ENCODE results near the gene OCEL1.
"Not testable (repeated sequence)": the region's sequence is repeated elsewhere in the genome, so short reads cannot be mapped to it uniquely, and the experiment has no call there.

OCEL1 gene, protein sequence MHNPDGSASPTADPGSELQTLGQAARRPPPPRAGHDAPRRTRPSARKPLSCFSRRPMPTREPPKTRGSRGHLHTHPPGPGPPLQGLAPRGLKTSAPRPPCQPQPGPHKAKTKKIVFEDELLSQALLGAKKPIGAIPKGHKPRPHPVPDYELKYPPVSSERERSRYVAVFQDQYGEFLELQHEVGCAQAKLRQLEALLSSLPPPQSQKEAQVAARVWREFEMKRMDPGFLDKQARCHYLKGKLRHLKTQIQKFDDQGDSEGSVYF

DNA sequence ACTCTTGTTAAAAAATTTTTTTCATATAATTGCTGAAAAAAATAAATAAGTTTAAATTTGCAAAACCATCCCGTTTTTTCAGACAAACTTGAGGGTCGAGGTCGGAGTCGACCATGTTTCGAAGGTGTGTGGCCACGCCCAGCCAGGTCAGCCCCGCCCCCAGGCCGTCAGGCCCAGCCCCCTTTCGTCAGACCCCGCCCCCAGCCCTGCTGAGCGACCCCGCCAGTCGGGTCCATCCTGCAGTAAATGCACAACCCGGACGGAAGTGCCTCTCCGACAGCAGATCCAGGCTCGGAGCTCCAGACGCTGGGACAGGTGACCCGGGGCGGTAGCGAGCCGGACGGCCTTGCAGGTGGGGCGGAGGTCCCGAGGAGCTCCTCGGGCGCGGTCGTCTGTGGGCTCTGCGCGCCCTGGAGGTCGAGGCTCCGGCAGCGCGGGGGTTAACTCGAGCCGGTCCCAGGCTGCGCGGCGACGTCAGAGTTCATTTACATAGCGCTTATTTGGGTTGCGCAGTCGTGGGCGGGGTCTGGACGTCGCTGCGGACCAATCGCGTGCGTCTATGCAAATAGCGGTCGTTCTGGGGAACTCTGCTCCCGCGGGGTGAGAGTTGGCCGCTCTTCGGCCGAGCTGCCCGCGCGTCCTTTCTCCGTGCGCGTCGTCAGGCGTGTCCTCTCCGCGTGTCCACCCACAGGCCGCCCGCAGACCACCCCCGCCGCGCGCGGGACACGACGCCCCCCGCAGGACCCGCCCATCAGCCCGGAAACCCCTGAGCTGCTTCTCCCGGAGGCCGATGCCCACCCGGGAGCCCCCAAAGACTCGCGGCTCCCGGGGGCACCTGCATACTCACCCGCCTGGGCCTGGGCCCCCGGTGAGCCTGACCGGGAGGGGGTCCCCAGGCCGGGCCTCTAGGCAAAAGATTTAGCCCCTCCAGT lies at the start of gene OCEL1:
Gene OCEL1, plus strand, starts transcription at position 225 of the 932 bp plus-strand sequence. Its CDS starts 22 bp downstream, at position 247.
- DNase-seq (ENCODE audit: low read depth in 1 of 2, low spot score in 1 of 2), result peak; percentile 93 to 94

DNA sequence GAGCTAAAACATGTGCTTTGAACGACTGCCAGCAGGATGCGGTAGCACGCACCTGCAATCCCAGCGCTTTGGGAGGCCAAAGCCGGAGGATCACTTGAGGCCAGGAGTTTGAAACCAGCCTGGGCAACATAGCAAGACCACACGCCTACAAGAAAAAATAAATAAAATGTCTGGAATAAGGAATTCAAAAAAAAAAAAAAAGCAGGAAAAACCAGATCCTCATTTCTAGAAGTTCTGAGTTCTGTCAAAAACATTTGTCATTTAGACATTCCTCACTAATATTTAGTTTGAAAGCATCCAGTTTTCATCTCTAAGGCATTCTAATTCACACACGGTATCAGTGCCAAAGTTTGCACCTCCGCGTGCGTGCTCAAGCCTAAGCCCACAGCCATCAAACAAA lies 47.7 kb upstream of the OCEL1 start:
- no peak for DNase-seq (ENCODE audit: low read depth in 1 of 2, low spot score in 1 of 2)

DNA sequence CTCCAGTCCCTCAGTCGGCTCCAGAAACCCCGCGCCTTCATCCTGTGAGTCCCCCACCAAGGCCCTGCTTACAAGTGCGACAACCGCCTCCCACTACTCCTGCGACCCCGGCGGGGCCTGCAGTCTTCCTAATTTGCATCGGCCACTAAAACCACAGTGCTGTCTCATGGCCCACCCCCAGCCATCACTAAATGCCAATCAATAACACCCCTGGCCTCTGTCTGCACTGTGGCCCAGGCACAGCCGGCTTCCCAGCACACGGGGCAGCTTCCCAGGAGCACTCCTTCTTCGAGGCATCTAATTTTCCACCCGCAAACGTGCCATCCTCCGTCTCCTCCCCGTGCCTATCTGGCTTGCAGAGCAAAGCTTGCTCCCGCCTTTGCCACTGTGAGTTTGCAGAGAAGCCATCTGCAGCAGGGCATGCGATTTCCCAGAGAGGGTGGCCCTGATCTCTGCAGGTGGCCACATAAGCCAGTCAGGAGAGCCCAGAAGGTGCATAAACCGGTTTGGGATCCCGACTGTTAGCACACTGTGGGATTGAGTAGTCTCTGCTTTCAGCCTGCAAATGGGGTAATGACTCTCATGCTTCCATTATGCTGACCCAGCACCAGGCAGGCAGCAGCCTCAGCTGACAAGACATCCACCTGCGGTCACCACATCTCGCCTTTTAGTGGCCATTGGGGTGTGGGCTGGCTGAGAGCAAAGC lies 44.9 kb upstream of the OCEL1 start:
- no peak for DNase-seq (ENCODE audit: low read depth in 1 of 2, low spot score in 1 of 2)

DNA sequence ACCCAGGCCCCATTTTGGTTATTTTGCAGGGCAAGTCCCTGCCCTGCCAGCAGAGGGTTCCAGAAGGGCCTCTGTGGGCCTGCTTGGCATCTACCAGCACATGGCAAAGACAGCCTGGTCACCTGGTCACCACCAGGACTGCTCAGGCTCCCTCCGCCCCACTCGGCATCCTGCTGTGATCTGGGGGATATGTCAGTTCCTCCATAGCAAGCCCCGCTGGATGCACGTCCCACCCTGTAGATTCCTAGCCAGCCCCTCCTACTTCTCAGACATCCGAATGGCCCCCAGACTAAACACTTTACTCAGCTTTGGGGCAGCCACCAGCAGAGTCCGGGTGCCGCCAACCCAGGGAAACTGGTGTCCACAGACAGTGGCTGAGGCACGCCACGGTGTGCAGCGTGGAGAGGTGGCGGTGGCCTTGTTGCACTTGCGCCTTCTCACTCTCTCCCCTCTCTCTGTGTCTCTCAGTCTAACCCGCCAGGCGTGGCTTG lies 42.7 kb upstream of the OCEL1 start:
- no peak for DNase-seq (ENCODE audit: low read depth in 1 of 2, low spot score in 1 of 2)

DNA sequence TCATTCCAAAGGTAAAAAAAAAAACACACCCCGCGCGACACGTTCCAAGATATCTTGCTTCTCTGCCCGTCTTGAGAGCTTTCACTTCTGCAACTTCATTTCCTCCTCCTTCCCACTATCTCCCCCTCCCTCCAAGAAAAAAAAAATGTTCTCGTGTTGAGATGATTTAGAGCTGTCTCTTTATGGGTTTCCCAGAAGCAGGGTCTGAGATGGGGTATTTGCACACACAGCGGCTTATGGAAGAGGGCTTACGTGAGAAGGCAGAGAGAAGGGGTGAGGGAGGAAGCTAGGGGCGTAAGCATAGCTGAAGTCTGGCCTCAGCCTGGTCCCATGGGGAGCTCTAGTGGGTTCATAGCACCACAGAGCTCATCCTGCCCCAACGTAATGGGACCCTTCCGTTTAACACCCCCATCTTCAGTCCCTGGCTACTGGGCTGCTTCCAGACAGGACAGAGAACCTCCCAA lies 42.1 kb upstream of the OCEL1 start:
- DNase-seq (ENCODE audit: low read depth in 1 of 2, low spot score in 1 of 2), result no peak

DNA sequence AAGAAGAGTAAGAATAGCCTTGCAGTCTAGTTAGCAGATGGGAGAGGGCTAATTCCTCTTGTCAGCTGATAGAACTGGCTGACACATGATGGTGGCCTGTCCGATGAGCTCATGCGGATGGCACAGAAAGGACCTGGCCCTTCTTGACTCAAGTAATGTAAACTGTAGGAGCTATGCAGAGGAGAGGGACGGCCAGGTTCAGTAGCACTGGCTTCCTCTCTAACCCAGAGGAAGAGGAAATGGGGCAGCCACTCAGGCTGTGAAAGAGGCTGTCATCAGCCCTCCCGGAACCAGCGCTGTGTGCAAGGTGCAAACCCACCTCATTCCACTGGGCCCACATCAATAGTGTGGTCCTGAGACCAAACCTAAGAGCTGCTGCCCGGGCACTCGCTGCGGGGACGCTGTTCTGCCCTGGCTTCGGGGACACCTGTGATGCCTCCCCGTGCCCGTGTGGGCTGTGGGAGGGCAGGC lies 41.6 kb upstream of the OCEL1 start:
- peak in 1 of 2 donors; percentile 27 for DNase-seq (ENCODE audit: low read depth in 1 of 2, low spot score in 1 of 2)

DNA sequence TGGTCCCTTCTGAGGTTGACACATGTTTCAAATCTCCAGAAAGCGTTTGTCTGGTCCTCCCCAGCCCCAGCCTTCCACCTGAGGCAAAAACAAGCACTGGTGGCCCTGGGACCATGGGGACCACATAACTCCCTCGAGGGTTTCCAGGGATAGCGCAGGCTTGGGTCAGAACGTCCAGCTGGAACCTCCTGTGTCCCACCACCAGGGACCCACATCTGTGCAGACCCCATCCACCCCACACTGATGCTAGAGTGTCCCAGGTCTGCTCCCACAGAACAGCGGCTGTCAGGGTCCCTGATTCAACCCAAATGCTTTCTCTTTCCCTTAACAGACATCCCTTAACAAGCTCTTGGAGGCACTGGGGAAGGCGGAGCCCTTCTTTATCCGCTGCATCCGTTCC lies 40.4 kb upstream of the OCEL1 start:
- DNase-seq (ENCODE audit: low read depth in 1 of 2, low spot score in 1 of 2), result no peak

DNA sequence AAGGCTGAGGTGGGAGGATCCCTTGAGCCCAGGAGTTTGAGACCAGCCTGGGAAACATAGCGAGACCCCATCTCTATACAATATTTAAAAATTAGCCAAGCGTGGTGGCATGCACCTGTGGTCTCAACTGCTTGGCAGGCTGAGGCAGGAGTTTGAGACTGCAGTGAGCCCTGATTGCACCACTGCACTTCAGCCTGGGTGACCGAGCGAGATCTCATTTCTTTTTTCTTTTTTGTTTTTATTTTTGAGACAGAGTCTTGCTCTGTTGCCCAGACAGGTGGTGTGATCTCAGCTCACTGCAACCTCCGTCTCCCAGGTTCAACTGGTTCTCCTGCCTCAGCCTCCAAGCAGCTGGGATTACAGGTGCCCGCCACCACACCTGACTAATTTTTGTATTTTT lies 34.3 kb upstream of the OCEL1 start:
- DNase-seq (ENCODE audit: low read depth in 1 of 2, low spot score in 1 of 2), result not testable (repeated sequence)

DNA sequence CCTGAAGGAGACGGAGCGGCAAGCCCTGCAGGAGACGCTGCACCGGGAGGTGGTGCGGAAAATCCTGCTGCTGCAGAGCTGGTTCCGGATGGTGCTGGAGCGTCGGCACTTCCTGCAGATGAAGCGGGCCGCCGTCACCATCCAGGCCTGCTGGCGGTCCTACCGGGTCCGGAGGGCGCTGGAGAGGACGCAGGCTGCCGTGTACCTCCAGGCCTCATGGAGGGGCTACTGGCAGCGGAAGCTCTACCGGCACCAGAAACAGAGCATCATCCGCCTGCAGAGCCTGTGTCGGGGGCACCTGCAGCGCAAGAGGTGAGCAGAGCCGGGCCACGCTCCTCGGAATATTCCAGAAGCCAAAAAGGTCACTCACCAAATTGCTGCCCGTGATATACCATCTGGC lies 33.3 kb upstream of the OCEL1 start:
- no peak for DNase-seq (ENCODE audit: low read depth in 1 of 2, low spot score in 1 of 2)

DNA sequence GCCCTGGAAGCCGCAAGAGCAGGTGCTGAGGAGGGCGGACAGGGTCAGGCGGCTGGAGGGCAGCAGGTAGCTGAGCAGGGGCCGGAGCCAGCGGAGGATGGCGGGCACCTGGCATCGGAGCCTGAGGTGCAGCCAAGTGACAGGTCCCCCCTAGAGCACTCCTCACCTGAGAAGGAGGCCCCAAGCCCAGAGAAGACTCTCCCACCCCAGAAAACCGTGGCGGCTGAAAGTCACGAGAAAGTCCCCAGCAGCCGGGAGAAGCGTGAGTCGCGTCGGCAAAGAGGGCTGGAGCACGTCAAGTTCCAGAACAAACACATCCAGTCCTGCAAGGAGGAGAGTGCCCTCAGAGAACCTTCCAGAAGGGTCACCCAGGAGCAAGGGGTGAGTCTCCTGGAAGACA lies 31.4 kb upstream of the OCEL1 start:
- DNase-seq (ENCODE audit: low read depth in 1 of 2, low spot score in 1 of 2), result no peak

DNA sequence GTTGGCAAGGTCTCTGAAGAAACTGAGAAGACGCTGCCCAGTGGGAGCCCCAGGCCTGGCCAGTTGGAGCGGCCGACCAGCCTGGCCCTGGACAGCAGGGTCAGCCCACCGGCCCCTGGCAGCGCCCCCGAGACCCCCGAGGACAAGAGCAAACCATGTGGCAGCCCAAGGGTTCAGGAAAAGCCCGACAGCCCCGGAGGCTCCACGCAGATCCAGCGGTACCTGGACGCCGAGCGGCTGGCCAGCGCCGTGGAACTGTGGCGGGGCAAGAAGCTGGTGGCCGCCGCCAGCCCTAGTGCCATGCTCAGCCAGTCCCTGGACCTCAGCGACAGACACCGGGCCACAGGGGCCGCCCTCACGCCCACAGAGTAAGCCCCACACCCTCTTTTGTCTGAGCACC lies 30.9 kb upstream of the OCEL1 start:
- no peak for DNase-seq (ENCODE audit: low read depth in 1 of 2, low spot score in 1 of 2)

DNA sequence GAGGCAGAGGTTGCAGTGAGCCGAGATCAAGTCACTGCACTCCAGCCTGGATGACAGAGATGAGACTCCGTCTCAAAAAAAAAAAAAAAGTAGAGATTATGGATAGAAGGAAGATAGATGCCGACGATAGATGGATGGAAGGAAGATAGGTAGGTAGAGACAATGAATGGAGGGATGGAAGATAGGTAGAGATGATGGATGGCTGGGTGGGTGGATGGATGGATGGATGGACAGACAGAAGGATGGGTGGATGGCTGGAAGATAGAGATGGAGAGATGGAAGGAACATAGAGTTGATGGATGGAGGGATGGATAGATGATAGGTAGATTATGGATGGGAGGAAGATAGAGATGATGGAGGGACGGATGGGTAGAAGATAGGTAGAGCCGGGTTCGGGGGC lies 29.4 kb upstream of the OCEL1 start:
- no peak for DNase-seq (ENCODE audit: low read depth in 1 of 2, low spot score in 1 of 2)

DNA sequence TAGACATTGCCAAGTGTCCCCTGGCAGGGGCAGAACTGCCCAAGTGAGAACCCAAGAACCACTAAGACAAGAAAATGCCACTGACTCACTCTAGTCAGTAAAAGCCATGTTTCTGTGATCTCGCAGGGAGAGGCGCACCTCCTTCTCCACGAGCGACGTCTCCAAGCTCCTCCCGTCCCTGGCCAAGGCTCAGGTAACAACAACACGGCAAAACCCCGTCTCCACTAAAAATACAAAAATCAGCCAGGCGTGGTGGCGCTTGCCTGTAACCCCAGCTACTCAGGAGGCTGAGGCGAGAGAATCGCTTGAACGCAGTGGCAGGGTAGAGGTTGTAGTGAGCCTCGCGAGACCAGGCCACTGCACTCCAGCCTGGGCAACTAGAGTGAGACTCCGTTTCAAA lies 28.4 kb upstream of the OCEL1 start:
- no peak for DNase-seq (ENCODE audit: low read depth in 1 of 2, low spot score in 1 of 2)

DNA sequence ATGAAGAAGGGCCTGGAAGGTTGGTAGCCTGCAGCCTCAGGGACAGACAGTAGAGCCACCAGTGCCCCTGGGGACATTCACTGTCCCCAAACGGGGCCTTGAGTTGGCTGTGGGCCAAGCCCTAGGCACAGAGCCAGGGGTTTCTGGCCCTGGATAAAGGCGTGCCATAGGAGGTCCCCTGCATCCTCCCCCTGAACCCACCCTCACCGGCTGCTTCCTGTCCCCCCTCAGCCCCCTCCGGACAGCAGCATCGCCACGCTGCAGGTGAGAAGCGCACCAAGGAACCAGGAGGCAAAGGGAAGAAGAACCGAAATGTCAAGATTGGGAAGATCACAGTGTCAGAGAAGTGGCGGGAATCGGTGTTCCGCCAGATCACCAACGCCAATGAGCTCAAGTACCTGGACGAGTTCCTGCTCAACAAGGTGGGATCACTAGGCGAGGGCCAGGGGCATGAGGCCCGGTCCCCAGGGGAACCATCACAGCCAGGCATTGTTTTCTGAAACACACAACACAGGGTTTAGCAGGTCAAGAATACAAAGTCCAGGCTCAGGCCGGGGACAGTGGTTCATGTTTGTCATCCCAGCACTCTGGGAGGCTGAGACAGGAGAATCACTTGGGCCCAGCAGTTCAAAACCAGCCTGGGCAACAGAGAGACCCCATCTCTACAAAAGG lies 25.5 kb upstream of the OCEL1 start:
- no peak for DNase-seq (ENCODE audit: low read depth in 1 of 2, low spot score in 1 of 2)

DNA sequence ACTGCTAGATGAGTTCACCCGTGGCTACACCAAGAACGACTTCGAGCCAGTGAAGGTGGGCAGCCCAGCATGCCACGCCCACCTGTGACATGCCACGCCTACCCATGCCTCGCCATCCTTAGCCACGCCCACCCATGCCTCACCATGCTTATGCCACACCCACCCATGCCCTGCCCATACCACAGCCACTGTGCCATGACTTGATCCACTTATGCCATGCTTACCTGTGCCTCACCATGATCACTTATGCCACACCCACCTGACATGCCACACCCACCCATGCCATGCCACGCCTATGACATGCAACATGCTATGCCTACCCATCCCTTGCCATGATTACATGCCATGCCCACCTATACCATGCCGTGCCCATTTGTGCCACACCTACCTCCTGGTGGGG lies 23.8 kb upstream of the OCEL1 start:
- DNase-seq (ENCODE audit: low read depth in 1 of 2, low spot score in 1 of 2), result no peak

DNA sequence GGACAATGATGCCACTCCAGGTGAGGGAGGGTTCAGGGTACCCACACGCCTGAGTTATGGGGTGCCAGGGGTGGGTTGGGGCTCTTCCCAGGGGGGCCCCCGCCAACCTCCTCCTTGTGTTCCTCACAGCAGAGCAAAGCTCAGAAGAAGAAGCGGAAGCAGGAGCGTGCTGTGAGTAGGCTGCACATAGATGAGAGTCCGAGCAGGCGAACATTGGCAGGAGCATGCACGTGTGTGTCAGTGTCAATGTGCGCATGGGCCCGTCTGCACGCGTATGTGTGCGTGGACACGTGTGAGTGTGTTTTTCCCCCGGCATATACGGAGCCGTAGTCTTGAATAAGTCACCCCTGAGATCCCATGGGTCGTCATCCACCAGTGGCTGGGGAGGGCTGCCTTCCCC lies 23.3 kb upstream of the OCEL1 start:
- DNase-seq (ENCODE audit: low read depth in 1 of 2, low spot score in 1 of 2), result no peak

DNA sequence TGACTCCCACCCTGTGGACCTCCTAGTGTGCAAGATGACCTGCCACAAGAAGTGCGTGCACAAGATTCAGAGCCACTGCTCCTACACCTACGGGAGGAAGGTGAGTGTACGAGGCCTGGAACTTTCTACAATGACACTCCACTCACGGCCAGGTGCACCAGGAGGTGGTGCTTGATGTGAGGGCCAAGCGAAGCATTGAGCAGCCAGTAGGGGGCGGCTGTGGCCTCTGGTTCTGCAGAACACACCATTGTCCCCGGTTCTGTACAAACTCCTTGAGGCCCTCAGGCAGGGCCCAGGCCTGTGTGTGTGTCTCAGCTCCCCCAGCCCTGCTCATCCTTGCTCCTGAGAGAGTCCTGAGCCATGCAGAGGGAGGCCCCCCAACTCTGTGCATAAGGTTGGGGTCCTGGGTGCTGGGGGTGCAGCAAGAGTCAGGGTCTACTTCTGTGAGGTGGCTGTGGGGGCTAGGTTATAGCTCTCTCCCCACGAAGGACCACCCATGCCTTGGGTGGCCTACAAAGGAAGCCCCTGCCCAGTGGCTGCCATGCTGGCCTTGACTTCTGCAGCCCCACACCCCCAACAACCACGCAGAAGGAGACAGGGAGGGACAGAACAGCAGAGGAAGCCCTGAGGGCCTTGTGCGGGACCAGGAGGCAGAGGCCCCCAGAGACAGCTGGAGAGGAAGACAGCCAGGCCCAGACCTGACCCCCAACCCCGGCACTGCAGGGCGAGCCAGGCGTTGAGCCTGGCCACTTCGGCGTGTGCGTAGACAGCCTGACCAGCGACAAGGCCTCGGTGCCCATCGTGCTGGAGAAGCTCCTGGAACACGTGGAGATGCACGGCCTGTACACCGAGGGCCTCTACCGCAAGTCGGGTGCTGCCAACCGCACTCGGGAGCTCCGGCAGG lies 20.5 kb upstream of the OCEL1 start:
- DNase-seq (ENCODE audit: low read depth in 1 of 2, low spot score in 1 of 2), result no peak

DNA sequence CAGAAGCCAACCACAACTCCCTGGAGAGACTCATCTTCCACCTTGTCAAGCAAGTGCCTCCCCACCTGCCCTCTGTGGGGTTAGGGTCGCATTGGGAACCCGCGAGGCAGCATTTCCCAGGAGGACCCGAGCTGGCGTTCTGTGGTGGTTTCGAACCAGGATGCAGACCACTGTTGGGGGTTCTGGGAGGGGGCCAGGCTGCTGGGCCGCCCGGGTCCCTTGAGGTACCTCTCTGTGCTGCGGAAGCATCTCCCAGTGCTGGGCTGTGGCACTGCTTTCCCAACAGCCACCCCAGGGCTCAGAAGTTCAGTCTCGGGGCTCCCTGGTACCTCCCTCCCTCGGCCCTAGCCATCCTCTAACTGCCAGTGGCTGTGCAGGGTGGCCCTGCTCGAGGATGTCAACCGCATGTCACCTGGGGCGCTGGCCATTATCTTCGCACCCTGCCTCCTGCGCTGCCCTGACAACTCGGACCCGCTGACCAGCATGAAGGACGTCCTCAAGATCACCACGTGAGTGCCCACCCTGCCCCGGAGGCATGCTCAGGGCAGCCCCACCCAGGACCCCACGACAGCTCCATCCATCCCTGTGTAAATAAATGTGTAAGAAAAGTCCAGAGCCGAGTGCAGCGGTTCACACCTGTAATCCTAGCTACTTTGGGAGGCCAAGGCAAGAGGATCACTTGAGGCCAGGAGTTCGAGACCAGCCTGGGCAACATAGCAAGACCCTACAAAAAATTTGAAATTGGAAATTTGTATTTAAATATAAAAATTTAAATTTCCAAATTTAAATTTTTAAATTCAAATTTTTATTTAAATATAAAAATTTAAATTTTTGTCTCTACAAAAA lies 19.1 kb upstream of the OCEL1 start:
- no peak for DNase-seq (ENCODE audit: low read depth in 1 of 2, low spot score in 1 of 2)

Data from activated CD4-positive, alpha-beta T cell treated with anti-CD3 and anti-CD28 coated beads, Interleukin-2, amount 50 U/mL, for 24 hours (primary cell).